Urinary bladder (tissue), 4 donors: ENCODE data around the gene BCR. TPM values are rescaled to one million over a fixed set of nuclear protein-coding genes. Genes with fewer than 3 reads are reported as not detected.

ENCODE experiments used
- DNase-seq: peaks from one replicate; pipeline ENCODE4 v3.0.0-alpha.2; 2015; ENCODE audit errors: extremely low spot score
- H3K27ac ChIP-seq: one replicate; pipeline ENCODE4 v1.5.1; 2013; ENCODE audit warnings: low read depth, mild to moderate bottlenecking, moderate library complexity
- H3K36me3 ChIP-seq: one replicate; pipeline ENCODE4 v1.6.1; 2013; ENCODE audit warnings: mild to moderate bottlenecking, moderate library complexity; ENCODE audit not compliant: insufficient read depth
- H3K4me1 ChIP-seq: one replicate; pipeline ENCODE4 v1.6.1; 2013; ENCODE audit warnings: mild to moderate bottlenecking, moderate library complexity; ENCODE audit not compliant: insufficient read depth
- H3K4me3 ChIP-seq: one replicate; pipeline ENCODE4 v1.5.1; 2013; ENCODE audit warnings: low read depth, low read length
- WGBS: extraction: QIAGEN DNeasy Blood & Tissue Kit; methylation state at CpG from one replicate; pipeline ENCODE4 v1.1.7; 2013; 5-methylcytosine and 5-hydroxymethylcytosine counted together
- polyA plus RNA-seq: library from polyadenylated mRNA; stranded (reverse); fragments of 200-250 nt; gene quantifications from one replicate; pipeline ENCODE4 v1.2.3, GENCODE V29; 2013
- total RNA-seq: library from RNA; depleted of rRNA; stranded (reverse); fragments of >200 nt; gene quantifications from one replicate; pipeline ENCODE4 v1.2.3, GENCODE V29; 2014
- donor health status: healthy with polysubstance abuse.
- donor health status: healthy.

Gene BCR
- total and polyA plus RNA-seq, 2 donors, result 14.1 to 35.0 TPM

- DNase-seq, result no peak
- Histone ChIP-seq H3K4me3 (no peak overlapping the region), H3K4me1 (peaks cover 1% of the 10 kb centered on the region), H3K36me3 (no peaks in the 10 kb centered on the region), H3K27ac (no peak overlapping the region)
- WGBS, result 75% methylated on average over 4 of the region's 4 CpGs
Observed at GRCh38 chr22:23187211-23187610, 6.9 kb downstream of the BCR start.

GRCh38 chr22:23187871-23188700, 7.8 kb downstream of the BCR start:
- Histone ChIP-seq H3K36me3 (no peaks in the 10 kb centered on the region), H3K4me1 (peaks cover 1% of the 10 kb centered on the region), H3K27ac (no peak overlapping the region), H3K4me3 (no peak overlapping the region)
- no peak for DNase-seq
- 70% methylated on average over 7 of the region's 7 CpGs for WGBS

- Histone ChIP-seq H3K4me3 (no peak overlapping the region), H3K4me1 (no peaks in the 10 kb centered on the region), H3K36me3 (no peaks in the 10 kb centered on the region), H3K27ac (no peak overlapping the region)
- WGBS, result 95% methylated on average over 9 of the region's 9 CpGs
- DNase-seq, result no peak
Observed at GRCh38 chr22:23190526-23190925, 10.2 kb downstream of the BCR start.

- no peak for DNase-seq
- 81% methylated on average over 5 of the region's 5 CpGs for WGBS
- no peaks in the 10 kb centered on the region for H3K4me1 ChIP-seq
- H3K4me3 ChIP-seq, result no peak overlapping the region
- no peaks in the 10 kb centered on the region for H3K36me3 ChIP-seq
- no peak overlapping the region for H3K27ac ChIP-seq
Observed at GRCh38 chr22:23192133-23192532, 11.8 kb downstream of the BCR start.

GRCh38 chr22:23192558-23192957, 12.2 kb downstream of the BCR start:
- no peak for DNase-seq
- WGBS, result 95% methylated on average over 4 of the region's 4 CpGs
- Histone ChIP-seq H3K36me3 (no peaks in the 10 kb centered on the region), H3K4me1 (no peaks in the 10 kb centered on the region), H3K4me3 (no peak overlapping the region), H3K27ac (no peak overlapping the region)

GRCh38 chr22:23193196-23193827, 13.0 kb downstream of the BCR start:
- no peak for DNase-seq
- Histone ChIP-seq H3K4me1 (no peaks in the 10 kb centered on the region), H3K36me3 (no peaks in the 10 kb centered on the region), H3K4me3 (no peak overlapping the region), H3K27ac (no peak overlapping the region)
- WGBS, result 90% methylated on average over 5 of the region's 5 CpGs

GRCh38 chr22:23193882-23194281, 13.6 kb downstream of the BCR start:
- WGBS, result 84% methylated on average over 5 of the region's 5 CpGs
- no peaks in the 10 kb centered on the region for H3K36me3 ChIP-seq
- no peak for DNase-seq
- H3K4me1 ChIP-seq, result no peaks in the 10 kb centered on the region
- H3K4me3 ChIP-seq, result no peak overlapping the region
- no peak overlapping the region for H3K27ac ChIP-seq

GRCh38 chr22:23196165-23196564, 15.9 kb downstream of the BCR start:
- Histone ChIP-seq H3K27ac (no peak overlapping the region), H3K4me3 (no peak overlapping the region), H3K4me1 (no peaks in the 10 kb centered on the region), H3K36me3 (no peaks in the 10 kb centered on the region)
- WGBS, result 87% methylated on average over 11 of the region's 11 CpGs
- DNase-seq, result no peak

GRCh38 chr22:23197836-23198235, 17.5 kb downstream of the BCR start:
- WGBS, result 97% methylated on average over 8 of the region's 8 CpGs

GRCh38 chr22:23199159-23199558, 18.9 kb downstream of the BCR start:
- no peak overlapping the region for H3K27ac ChIP-seq
- DNase-seq, result no peak
- no peak overlapping the region for H3K4me3 ChIP-seq
- H3K36me3 ChIP-seq, result no peaks in the 10 kb centered on the region
- no peaks in the 10 kb centered on the region for H3K4me1 ChIP-seq
- WGBS, result 61% methylated on average over 8 of the region's 8 CpGs

More at GRCh38 chr22:23197836-23198235, 17.5 kb downstream of the BCR start:
- DNase-seq, result no peak
- H3K4me3 ChIP-seq, result no peak overlapping the region
- H3K27ac ChIP-seq, result no peak overlapping the region
- H3K36me3 ChIP-seq, result no peaks in the 10 kb centered on the region
- no peaks in the 10 kb centered on the region for H3K4me1 ChIP-seq

- Histone ChIP-seq H3K4me1 (no peaks in the 10 kb centered on the region), H3K4me3 (no peak overlapping the region), H3K27ac (no peak overlapping the region), H3K36me3 (no peaks in the 10 kb centered on the region)
- DNase-seq, result no peak
- WGBS, result 90% methylated on average over 5 of the region's 5 CpGs
Observed at GRCh38 chr22:23200898-23201297, 20.6 kb downstream of the BCR start.

- 91% methylated on average over 4 of the region's 4 CpGs for WGBS
- DNase-seq, result no peak
- H3K4me3 ChIP-seq, result no peak overlapping the region
- no peak overlapping the region for H3K27ac ChIP-seq
- H3K36me3 ChIP-seq, result no peaks in the 10 kb centered on the region
- H3K4me1 ChIP-seq, result no peaks in the 10 kb centered on the region
Observed at GRCh38 chr22:23202812-23203451, 22.6 kb downstream of the BCR start.

GRCh38 chr22:23203452-23204124, 23.3 kb downstream of the BCR start:
- WGBS, result 79% methylated on average over 7 of the region's 7 CpGs
- DNase-seq, result no peak
- H3K4me1 ChIP-seq, result no peaks in the 10 kb centered on the region
- no peak overlapping the region for H3K4me3 ChIP-seq
- H3K27ac ChIP-seq, result no peak overlapping the region
- H3K36me3 ChIP-seq, result no peaks in the 10 kb centered on the region
